Karpas-422 (cell line): Measurements from ENCODE around the gene RBM20. TPM values are rescaled to one million over a fixed set of nuclear protein-coding genes. Genes with fewer than 3 reads are reported as not detected.

Source experiments
- DNase-seq: peaks from one replicate; pipeline ENCODE4 v3.0.0-alpha.2; 2015
- H2AFZ ChIP-seq: fragments of 200-600 bp; sonication (generic); 2 replicates; pipeline ENCODE4 v1.6.1; 2014; ENCODE audit warnings: antibody characterized with exemption, low read length, mixed read lengths
- H3K27ac ChIP-seq: fragments of 200-600 bp; sonication (generic); 2 replicates; pipeline ENCODE4 v1.5.1; 2014; ENCODE audit warnings: mild to moderate bottlenecking, low read length, moderate library complexity
- H3K27me3 ChIP-seq: fragments of 200-600 bp; sonication (generic); 2 replicates; pipeline ENCODE4 v1.6.1; 2014; ENCODE audit warnings: low read length, mixed read lengths
- H3K36me3 ChIP-seq: fragments of 200-600 bp; sonication (generic); 2 replicates; pipeline ENCODE4 v1.6.1; 2014; ENCODE audit warnings: low read length, mixed read lengths; ENCODE audit not compliant: insufficient read depth
- H3K4me1 ChIP-seq: fragments of 200-600 bp; sonication (generic); 2 replicates; pipeline ENCODE4 v1.6.1; 2014; ENCODE audit warnings: mild to moderate bottlenecking, low read length, mixed read lengths
- H3K4me2 ChIP-seq: fragments of 200-600 bp; sonication (generic); 2 replicates; pipeline ENCODE4 v1.6.1; 2014; ENCODE audit warnings: low read length, low read depth, mild to moderate bottlenecking; ENCODE audit not compliant: poor library complexity, severe bottlenecking
- H3K4me3 ChIP-seq: fragments of 200-600 bp; sonication (generic); 2 replicates; pipeline ENCODE4 v1.5.1; 2014; ENCODE audit warnings: mild to moderate bottlenecking, antibody characterized with exemption, low read length, mixed read lengths
- H3K79me2 ChIP-seq: fragments of 200-600 bp; sonication (generic); 2 replicates; pipeline ENCODE4 v1.6.1; 2014; ENCODE audit warnings: mild to moderate bottlenecking, low read length, mixed read lengths
- H3K9ac ChIP-seq: fragments of 200-600 bp; sonication (generic); 2 replicates; pipeline ENCODE4 v1.6.0; 2014; ENCODE audit warnings: low read length
- H3K9me2 ChIP-seq: fragments of 200-600 bp; sonication (generic), shearing (Covaris generic); replicated peaks from 2 replicates; pipeline ENCODE4 v1.6.0; 2014; ENCODE audit warnings: mild to moderate bottlenecking, low read length, moderate library complexity; ENCODE audit not compliant: insufficient read depth
- H3K9me3 ChIP-seq: fragments of 300-700, 200-600 bp; sonication (generic); 2 replicates; pipeline ENCODE4 v1.6.1; 2014; ENCODE audit warnings: low read length, mixed read lengths
- H4K20me1 ChIP-seq: fragments of 200-600 bp; sonication (generic); 2 replicates; pipeline ENCODE4 v1.6.1; 2014; ENCODE audit warnings: mild to moderate bottlenecking, antibody characterized with exemption, low read length, low read depth; ENCODE audit not compliant: insufficient read depth
- total RNA-seq: library from RNA; depleted of rRNA; stranded (reverse); fragments of >200 nt; shearing (Covaris generic); gene quantifications from 2 replicates; pipeline ENCODE4 v1.2.3, GENCODE V29; 2014; ENCODE audit warnings: low replicate concordance

The RBM20 gene
- total RNA-seq, 1 experiment from 2014 or later, result not detected

GRCh38 chr10:110641256-110641655, 2.9 kb upstream of the RBM20 start:
- Histone ChIP-seq H3K9me2 (no peaks in the 10 kb centered on the region), H3K9ac (no peak overlapping the region), H3K4me3 (no peak overlapping the region), H3K27ac (no peak overlapping the region), H3K79me2 (no peaks in the 10 kb centered on the region), H3K4me1 (no peaks in the 10 kb centered on the region), H2AFZ (no peak overlapping the region), H3K27me3 (no peaks in the 10 kb centered on the region), H4K20me1 (no peaks in the 10 kb centered on the region), H3K4me2 (no peak overlapping the region), H3K36me3 (no peaks in the 10 kb centered on the region), H3K9me3 (no peaks in the 10 kb centered on the region)
- no peak for DNase-seq

GRCh38 chr10:110642204-110643034, 1.7 kb upstream of the RBM20 start:
- Histone ChIP-seq H3K9me2 (no peaks in the 10 kb centered on the region), H3K79me2 (no peaks in the 10 kb centered on the region), H2AFZ (no peak overlapping the region), H3K4me2 (no peak overlapping the region), H3K9ac (no peak overlapping the region), H3K4me1 (no peaks in the 10 kb centered on the region), H3K36me3 (no peaks in the 10 kb centered on the region), H3K27me3 (no peaks in the 10 kb centered on the region), H3K4me3 (no peak overlapping the region), H3K27ac (no peak overlapping the region), H3K9me3 (no peaks in the 10 kb centered on the region), H4K20me1 (no peaks in the 10 kb centered on the region)
- no peak for DNase-seq

- no peaks in the 10 kb centered on the region for H3K9me3 ChIP-seq
- no peaks in the 10 kb centered on the region for H3K4me1 ChIP-seq
- H3K27me3 ChIP-seq, result no peaks in the 10 kb centered on the region
- H3K27ac ChIP-seq, result no peak overlapping the region
- H3K36me3 ChIP-seq, result no peaks in the 10 kb centered on the region
- no peak overlapping the region for H2AFZ ChIP-seq
- no peak for DNase-seq
- H3K9me2 ChIP-seq, result no peaks in the 10 kb centered on the region
- H3K4me2 ChIP-seq, result no peak overlapping the region
- no peak overlapping the region for H3K9ac ChIP-seq
- no peaks in the 10 kb centered on the region for H3K79me2 ChIP-seq
- H3K4me3 ChIP-seq, result no peak overlapping the region
- H4K20me1 ChIP-seq, result no peaks in the 10 kb centered on the region
Observed at GRCh38 chr10:110643035-110643652, 992 bp upstream of the RBM20 start.

GRCh38 chr10:110644598-110645462, 694 bp downstream of the RBM20 start:
- H3K9me3 ChIP-seq, result no peaks in the 10 kb centered on the region
- no peaks in the 10 kb centered on the region for H4K20me1 ChIP-seq
- no peak overlapping the region for H3K27ac ChIP-seq
- no peak overlapping the region for H3K4me3 ChIP-seq
- no peaks in the 10 kb centered on the region for H3K27me3 ChIP-seq
- peaks cover 7% of the 10 kb centered on the region for H3K4me1 ChIP-seq
- H3K36me3 ChIP-seq, result no peaks in the 10 kb centered on the region
- H3K79me2 ChIP-seq, result no peaks in the 10 kb centered on the region
- no peak overlapping the region for H2AFZ ChIP-seq
- DNase-seq, result no peak
- H3K9me2 ChIP-seq, result no peaks in the 10 kb centered on the region
- H3K9ac ChIP-seq, result no peak overlapping the region
- no peak overlapping the region for H3K4me2 ChIP-seq

- no peaks in the 10 kb centered on the region for H3K36me3 ChIP-seq
- no peaks in the 10 kb centered on the region for H3K9me3 ChIP-seq
- no peak overlapping the region for H3K27ac ChIP-seq
- H3K9me2 ChIP-seq, result no peaks in the 10 kb centered on the region
- H3K4me1 ChIP-seq, result peaks cover 10% of the 10 kb centered on the region
- H3K4me3 ChIP-seq, result no peak overlapping the region
- H2AFZ ChIP-seq, result no peak overlapping the region
- H3K79me2 ChIP-seq, result no peaks in the 10 kb centered on the region
- no peak for DNase-seq
- no peaks in the 10 kb centered on the region for H4K20me1 ChIP-seq
- no peak overlapping the region for H3K9ac ChIP-seq
- no peaks in the 10 kb centered on the region for H3K27me3 ChIP-seq
- H3K4me2 ChIP-seq, result no peak overlapping the region
Observed at GRCh38 chr10:110646417-110647135, 2.4 kb downstream of the RBM20 start.

- Histone ChIP-seq H2AFZ (no peak overlapping the region), H3K4me1 (peaks cover 10% of the 10 kb centered on the region), H3K79me2 (no peaks in the 10 kb centered on the region), H3K36me3 (no peaks in the 10 kb centered on the region), H4K20me1 (no peaks in the 10 kb centered on the region), H3K27ac (no peak overlapping the region), H3K9me2 (no peaks in the 10 kb centered on the region), H3K4me2 (no peak overlapping the region), H3K9ac (no peak overlapping the region), H3K4me3 (no peak overlapping the region), H3K27me3 (no peaks in the 10 kb centered on the region), H3K9me3 (no peaks in the 10 kb centered on the region)
- DNase-seq, result no peak
Observed at GRCh38 chr10:110647136-110647430, 2.9 kb downstream of the RBM20 start.

- no peaks in the 10 kb centered on the region for H3K27me3 ChIP-seq
- H4K20me1 ChIP-seq, result no peaks in the 10 kb centered on the region
- no peaks in the 10 kb centered on the region for H3K36me3 ChIP-seq
- no peak overlapping the region for H3K9ac ChIP-seq
- H3K9me2 ChIP-seq, result no peaks in the 10 kb centered on the region
- DNase-seq, result no peak
- no peaks in the 10 kb centered on the region for H3K79me2 ChIP-seq
- H3K4me3 ChIP-seq, result no peak overlapping the region
- H3K4me2 ChIP-seq, result no peak overlapping the region
- peaks cover 10% of the 10 kb centered on the region for H3K4me1 ChIP-seq
- no peak overlapping the region for H2AFZ ChIP-seq
- H3K27ac ChIP-seq, result no peak overlapping the region
- no peaks in the 10 kb centered on the region for H3K9me3 ChIP-seq
Observed at GRCh38 chr10:110648692-110649346, 4.7 kb downstream of the RBM20 start.
